H9 (cell line): ENCODE data around the gene NKX6-2. TPM values are rescaled to one million over a fixed set of nuclear protein-coding genes. Genes with fewer than 3 reads are reported as not detected.

Source experiments
- DNase-seq: peaks from one replicate; pipeline ENCODE4 v3.0.0-alpha.2; 2017
- H2AFZ ChIP-seq: one replicate; pipeline ENCODE4 v1.6.1; 2013; ENCODE audit warnings: mild to moderate bottlenecking, low read length, control low read depth, moderate library complexity
- H2AK5ac ChIP-seq: 2 replicates; pipeline ENCODE4 v1.6.1; 2013; ENCODE audit warnings: low read length, control low read depth, mixed read lengths; ENCODE audit not compliant: insufficient read length
- H2BK120ac ChIP-seq: one replicate; pipeline ENCODE4 v1.6.1; 2013; ENCODE audit warnings: low read depth, mild to moderate bottlenecking, low read length, control low read depth, inconsistent platforms; ENCODE audit not compliant: poor library complexity, severe bottlenecking
- H2BK12ac ChIP-seq: 2 replicates; pipeline ENCODE4 v1.6.1; 2013; ENCODE audit warnings: low read length, control low read depth, mixed read lengths, low read depth; ENCODE audit not compliant: insufficient read length
- H2BK15ac ChIP-seq: 2 replicates; pipeline ENCODE4 v1.6.1; 2013; ENCODE audit warnings: low read depth, low read length, control low read depth
- H2BK20ac ChIP-seq: one replicate; pipeline ENCODE4 v1.6.1; 2013; ENCODE audit warnings: low read depth, mild to moderate bottlenecking, low read length, control low read depth, inconsistent platforms; ENCODE audit not compliant: poor library complexity, severe bottlenecking
- H2BK5ac ChIP-seq: 2 replicates; pipeline ENCODE4 v1.6.1; 2013; ENCODE audit warnings: low read length, control low read depth, mixed read lengths; ENCODE audit not compliant: insufficient read length
- H3K14ac ChIP-seq: 2 replicates; pipeline ENCODE4 v1.6.1; 2013; ENCODE audit warnings: low read length, control low read depth; ENCODE audit not compliant: insufficient read depth
- H3K18ac ChIP-seq: 2 replicates; pipeline ENCODE4 v1.6.1; 2013; ENCODE audit warnings: low read depth, mild to moderate bottlenecking, mixed read lengths, low read length, control low read depth; ENCODE audit not compliant: insufficient read length
- H3K23ac ChIP-seq: 2 replicates; pipeline ENCODE4 v1.6.1; 2013; ENCODE audit warnings: low read length, control low read depth, mixed read lengths, low read depth; ENCODE audit not compliant: insufficient read length
- H3K23me2 ChIP-seq: 2 replicates; pipeline ENCODE4 v1.6.1; 2013; ENCODE audit warnings: low read depth, mild to moderate bottlenecking, mixed read lengths, low read length, control low read depth; ENCODE audit not compliant: insufficient read length, poor library complexity, severe bottlenecking
- H3K27ac ChIP-seq: 2 replicates; pipeline ENCODE4 v1.5.1; 2013; ENCODE audit warnings: low read length, control low read depth, mixed read lengths, low read depth; ENCODE audit not compliant: insufficient read length
- H3K27me3 ChIP-seq: 2 replicates; pipeline ENCODE4 v1.6.1; 2013; ENCODE audit warnings: low read length, control low read depth, inconsistent platforms; ENCODE audit not compliant: insufficient read depth
- H3K4ac ChIP-seq: 2 replicates; pipeline ENCODE4 v1.6.1; 2013; ENCODE audit warnings: low read depth, mild to moderate bottlenecking, control low read depth, inconsistent platforms, low read length, moderate library complexity
- H3K4me1 ChIP-seq: 2 replicates; pipeline ENCODE4 v1.6.1; 2013; ENCODE audit warnings: low read length, control low read depth, inconsistent platforms; ENCODE audit not compliant: insufficient read depth
- H3K4me2 ChIP-seq: 2 replicates; pipeline ENCODE4 v1.6.1; 2013; ENCODE audit warnings: low read length, control low read depth, mixed read lengths; ENCODE audit not compliant: insufficient read length, insufficient read depth
- H3K56ac ChIP-seq: 2 replicates; pipeline ENCODE4 v1.6.1; 2013; ENCODE audit warnings: low read depth, mild to moderate bottlenecking, mixed read lengths, low read length, control low read depth; ENCODE audit not compliant: insufficient read length
- H3K79me1 ChIP-seq: 2 replicates; pipeline ENCODE4 v1.6.1; 2013; ENCODE audit warnings: low read depth, mild to moderate bottlenecking, moderate library complexity, low read length, control low read depth, inconsistent platforms; ENCODE audit not compliant: insufficient read depth, poor library complexity, severe bottlenecking
- H3K79me2 ChIP-seq: 2 replicates; pipeline ENCODE4 v1.6.1; 2013; ENCODE audit warnings: low read length, control low read depth, inconsistent platforms; ENCODE audit not compliant: insufficient read depth
- H3K9ac ChIP-seq: 2 replicates; pipeline ENCODE4 v1.6.1; 2013; ENCODE audit warnings: low read length, control low read depth, mixed read lengths; ENCODE audit not compliant: insufficient read length; ENCODE audit errors: extremely low read depth
- H3K9me3 ChIP-seq: one replicate; pipeline ENCODE4 v1.6.1; 2013; ENCODE audit warnings: low read depth, low read length, inconsistent platforms; ENCODE audit not compliant: control insufficient read depth
- H3T11ph ChIP-seq: one replicate; pipeline ENCODE4 v1.6.1; 2013; ENCODE audit warnings: mild to moderate bottlenecking, low read length, control low read depth, inconsistent platforms
- H4K20me1 ChIP-seq: one replicate; pipeline ENCODE4 v1.6.1; 2013; ENCODE audit not compliant: control insufficient read depth, insufficient read length, insufficient read depth
- H4K5ac ChIP-seq: 2 replicates; pipeline ENCODE4 v1.6.1; 2013; ENCODE audit warnings: low read depth, mild to moderate bottlenecking, mixed read lengths, low read length, control low read depth; ENCODE audit not compliant: insufficient read length
- H4K8ac ChIP-seq: replicated peaks from 2 replicates; pipeline ENCODE4 v1.6.1; 2013; ENCODE audit warnings: low read length, control low read depth, mixed read lengths, low read depth; ENCODE audit not compliant: insufficient read length
- H4K91ac ChIP-seq: 2 replicates; pipeline ENCODE4 v1.6.1; 2013; ENCODE audit warnings: low read depth, mild to moderate bottlenecking, moderate library complexity, mixed read lengths, low read length, control low read depth; ENCODE audit not compliant: insufficient read length
- H3K27ac Mint-ChIP-seq, 3 experiments: 2 replicates in 2 of 3; 3 replicates in 1 of 3; pipeline ENCODE4 v1.8.0; 2020 to 2021; ENCODE audit warnings: mixed read lengths in 3 of 3, mild to moderate bottlenecking in 1 of 3, moderate library complexity in 1 of 3
- H3K27me3 Mint-ChIP-seq: 2 replicates; pipeline ENCODE4 v1.8.0; 2021; ENCODE audit warnings: low read depth, mild to moderate bottlenecking, moderate library complexity, mixed read lengths
- H3K36me3 Mint-ChIP-seq, 3 experiments: 2 replicates in 2 of 3; 3 replicates in 1 of 3; pipeline ENCODE4 v1.8.0; 2020 to 2021; ENCODE audit warnings: low read depth in 3 of 3, mixed read lengths in 3 of 3; ENCODE audit not compliant: insufficient read depth in 1 of 3
- H3K4me1 Mint-ChIP-seq, 2 experiments: 2 replicates each; pipeline ENCODE4 v1.8.0; 2020; ENCODE audit warnings: mixed read lengths in 2 of 2
- H3K4me3 Mint-ChIP-seq, 2 experiments: 2 replicates in 1 of 2; 3 replicates in 1 of 2; pipeline ENCODE4 v1.8.0; 2020 to 2021; ENCODE audit warnings: mild to moderate bottlenecking in 2 of 2, mixed read lengths in 2 of 2, moderate library complexity in 1 of 2
- H3K9me3 Mint-ChIP-seq, 2 experiments: 2 replicates in 1 of 2; 3 replicates in 1 of 2; pipeline ENCODE4 v1.8.0; 2020; ENCODE audit warnings: mild to moderate bottlenecking in 2 of 2, mixed read lengths in 2 of 2, moderate library complexity in 1 of 2
- CTCF ChIP-seq: fragments of 200-600 bp; sonication (generic); conservative IDR thresholded peaks from 3 replicates; pipeline ENCODE4 v1.8.0; 2021; ENCODE audit warnings: antibody characterized with exemption, mild to moderate bottlenecking
- WGBS: extraction: QIAGEN DNeasy Blood & Tissue Kit; methylation state at CpG from one replicate; pipeline ENCODE4 v1.1.7; 2013; ENCODE audit warnings: missing lambda C conversion rate, low lambda C conversion rate, mixed read lengths; ENCODE audit not compliant: insufficient read length; ENCODE audit errors: extremely low coverage; 5-methylcytosine and 5-hydroxymethylcytosine counted together
- total RNA-seq: library from RNA; stranded (reverse); gene quantifications from 2 replicates; pipeline ENCODE4 v1.2.1, GENCODE V29; 2021

NKX6-2 gene
- total RNA-seq, 1 experiment from 2014 or later = 0.13 TPM

- H3K9ac ChIP-seq = no peak overlapping the region
- H4K20me1 ChIP-seq = peaks cover 2% of the 10 kb centered on the region
- no peak overlapping the region for H4K91ac ChIP-seq
- H3K14ac ChIP-seq = no peak overlapping the region
- no peak overlapping the region for H3K18ac ChIP-seq
- peaks cover 2% of the 10 kb centered on the region; the same call in 1 of the 2 replicates for H3K27me3 Mint-ChIP-seq
- H3K27me3 ChIP-seq = no peaks in the 10 kb centered on the region
- no peak overlapping the region for H3K27ac ChIP-seq
- peaks cover 10 to 19% of the 10 kb centered on the region in 2 experiments; a peak in 4 of 5 replicates for H3K9me3 Mint-ChIP-seq
- no peak overlapping the region for H4K8ac ChIP-seq
- H3K4me3 Mint-ChIP-seq = no peak overlapping the region
- no peaks in the 10 kb centered on the region for H3K23me2 ChIP-seq
- no peak overlapping the region for H2AFZ ChIP-seq
- H3K4me1 Mint-ChIP-seq = no peaks in the 10 kb centered on the region
- no peak overlapping the region for H2BK12ac ChIP-seq
- no peak overlapping the region for H3K56ac ChIP-seq
- H2BK120ac ChIP-seq = no peak overlapping the region
- no peaks in the 10 kb centered on the region for H3K9me3 ChIP-seq
- no peaks in the 10 kb centered on the region for H3K79me1 ChIP-seq
- no peak overlapping the region for H2BK15ac ChIP-seq
- no peak overlapping the region for H3K4ac ChIP-seq
- H3K36me3 Mint-ChIP-seq = peaks cover 17 to 30% (median 21%) of the 10 kb centered on the region in 3 experiments
- H3K27ac Mint-ChIP-seq = 0 out of 7 replicates have a peak overlapping the region, but pooled peaks of 1 of the 3 experiments have one; percentile 40
- H3K79me2 ChIP-seq = no peaks in the 10 kb centered on the region
- H3K23ac ChIP-seq = no peak overlapping the region
- H4K5ac ChIP-seq = no peak overlapping the region
- H2BK5ac ChIP-seq = no peak overlapping the region
- no peak overlapping the region for H3T11ph ChIP-seq
- no peak for TF ChIP-seq CTCF
- no peak overlapping the region for H3K4me2 ChIP-seq
- no peaks in the 10 kb centered on the region for H3K4me1 ChIP-seq
- H2BK20ac ChIP-seq = no peak overlapping the region
- DNase-seq = no peak
- no peak overlapping the region for H2AK5ac ChIP-seq
- WGBS = no CpG with 5 or more reads among the region's 11 CpGs
Measured at GRCh38 chr10:132761395-132762060, 24.4 kb downstream of the NKX6-2 start.
